ENCODE data around the gene FAM219B. TPM values are rescaled to one million over a fixed set of nuclear protein-coding genes. Genes with fewer than 3 reads are reported as not detected.

Gene FAM219B
- total and polyA plus RNA-seq, 2 experiments from 2014 or later: 28.8 to 61.4 TPM

- TF ChIP-seq ZNF462 (CRISPR knock-in tag; IDR thresholded peaks at IDR 0.05) (no peak), EZH2 (IDR thresholded peaks at IDR 0.05; ENCODE audit: low read depth, unreplicated experiment) (no peak), NANOG (IDR thresholded peaks at IDR 0.05; ENCODE audit: borderline replicate concordance) (no peak), POLR2AphosphoS5 (IDR thresholded peaks at IDR 0.05; ENCODE audit: low read depth) (no peak), EZH2phosphoT487 (IDR thresholded peaks at IDR 0.05; ENCODE audit: unreplicated experiment) (no peak), ZNF114 (CRISPR knock-in tag; IDR thresholded peaks at IDR 0.05) (no peak)
These were observed 50.8 kb downstream of the FAM219B start (continued) for GRCh38 chr15:74855857-74856256.

GRCh38 chr15:74854453-74855022 is 52.1 kb downstream of the FAM219B start:
- H3K9me2 ChIP-seq (ENCODE audit: insufficient read depth): no peaks in the 10 kb centered on the region
- no peak overlapping the region for H3K4me2 ChIP-seq
- Mint-ChIP-seq H3K27ac (no peak overlapping the region), H3K9me3 (no peaks in the 10 kb centered on the region), H3K36me3 (ENCODE audit: low read depth) (peaks cover 15% of the 10 kb centered on the region), H3K4me1 (no peaks in the 10 kb centered on the region; the same call in 2 of the 3 replicates), H3K27me3 (ENCODE audit: insufficient read depth, low read depth, poor library complexity) (peaks cover 7% of the 10 kb centered on the region), H3K4me3 (no peak overlapping the region)
- no peaks in the 10 kb centered on the region for H3K27me3 ChIP-seq (ENCODE audit: insufficient read depth)
- no peak overlapping the region for H3K27ac ChIP-seq (ENCODE audit: low read depth)
- H3F3A ChIP-seq (replicated peaks; ENCODE audit: low read depth): no peaks in the 10 kb centered on the region
- peaks cover 9% of the 10 kb centered on the region; the same call in 1 of the 2 replicates for H3K79me2 ChIP-seq (replicated peaks; ENCODE audit: insufficient read depth)
- 0 out of 2 replicates have a peak, but pooled peaks cover 4% of the 10 kb centered on the region for H4K20me1 ChIP-seq (replicated peaks; ENCODE audit: insufficient read depth)
- no peaks in the 10 kb centered on the region for H3K36me3 ChIP-seq (ENCODE audit: insufficient read depth)
- ATAC-seq: no peak
- H2AFZ ChIP-seq: no peak overlapping the region
- H3K4me3 ChIP-seq: no peak overlapping the region
- no peaks in the 10 kb centered on the region for H3K4me1 ChIP-seq (ENCODE audit: insufficient read depth)
- DNase-seq (ENCODE audit: low spot score): no peak
- TF ChIP-seq ZNF114 (CRISPR knock-in tag; IDR thresholded peaks at IDR 0.05) (no peak), ZNF462 (CRISPR knock-in tag; IDR thresholded peaks at IDR 0.05) (no peak), POLR2AphosphoS5 (IDR thresholded peaks at IDR 0.05; ENCODE audit: low read depth) (no peak), CREB1 (CRISPR knock-in tag; IDR thresholded peaks at IDR 0.05; ENCODE audit: low read depth) (no peak), ETS1 (IDR thresholded peaks at IDR 0.05) (no peak), NANOG (IDR thresholded peaks at IDR 0.05; ENCODE audit: borderline replicate concordance) (no peak), EZH2 (IDR thresholded peaks at IDR 0.05; ENCODE audit: low read depth, unreplicated experiment) (no peak)
